ENCODE measurements around the gene IQCF5.
"Not testable (repeated sequence)": the region's sequence is repeated elsewhere in the genome, so short reads cannot be mapped to it uniquely, and the experiment has no call there.

The IQCF5 gene

GRCh38 chr3:51868896-51869295, 6.5 kb downstream of the IQCF5 start:
- DNase-seq (ENCODE audit: low read depth), result not testable (repeated sequence)

DNA sequence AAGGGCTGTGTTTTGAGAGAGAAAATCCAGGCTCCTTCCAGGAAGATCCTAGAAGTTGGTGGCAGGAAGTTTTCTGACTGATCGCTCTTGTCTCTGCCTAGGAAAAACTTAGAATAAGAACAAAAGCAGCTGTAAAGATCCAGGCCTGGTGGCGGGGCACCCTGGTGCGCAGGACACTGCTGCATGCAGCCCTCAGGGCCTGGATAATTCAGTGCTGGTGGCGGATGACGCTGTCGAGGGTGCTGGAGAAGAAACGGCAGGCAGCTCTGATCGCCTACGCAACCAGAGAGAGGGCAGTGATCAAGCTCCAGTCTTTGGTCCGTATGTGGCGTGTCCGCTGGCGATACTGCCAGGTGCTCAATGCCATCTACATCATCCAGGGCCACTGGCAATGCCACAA, 12.5 kb downstream of the IQCF5 start:
- DNase-seq (ENCODE audit: low read depth), result no peak

- DNase-seq (ENCODE audit: low read depth), result no peak
Measured at GRCh38 chr3:51860703-51861665, 14.4 kb downstream of the IQCF5 start, which contains the start of gene IQCF2. IQCF2 (plus strand) TSS chr3:51861615; CDS start chr3:51861667, 52 bp downstream.

DNA sequence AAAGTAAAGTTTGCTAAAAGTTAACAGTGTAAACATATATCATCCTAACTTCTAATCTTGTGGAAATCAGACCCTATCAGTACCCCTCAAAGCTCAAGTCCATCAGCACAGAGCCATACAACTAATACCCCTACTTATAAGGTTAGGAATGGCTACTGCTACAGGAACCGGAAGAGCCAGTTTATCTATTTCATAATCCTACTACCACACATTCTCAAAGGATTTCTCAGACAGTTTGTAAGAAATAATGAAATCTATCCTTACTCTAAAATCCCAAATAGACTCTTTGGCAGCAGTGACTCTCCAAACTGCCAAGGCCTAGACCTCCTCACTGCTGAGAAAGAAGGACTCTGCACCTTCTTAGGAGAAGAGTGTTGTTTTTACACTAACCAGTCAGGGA, 20.0 kb downstream of the IQCF5 start:
- not testable (repeated sequence) for DNase-seq (ENCODE audit: low read depth)

DNA sequence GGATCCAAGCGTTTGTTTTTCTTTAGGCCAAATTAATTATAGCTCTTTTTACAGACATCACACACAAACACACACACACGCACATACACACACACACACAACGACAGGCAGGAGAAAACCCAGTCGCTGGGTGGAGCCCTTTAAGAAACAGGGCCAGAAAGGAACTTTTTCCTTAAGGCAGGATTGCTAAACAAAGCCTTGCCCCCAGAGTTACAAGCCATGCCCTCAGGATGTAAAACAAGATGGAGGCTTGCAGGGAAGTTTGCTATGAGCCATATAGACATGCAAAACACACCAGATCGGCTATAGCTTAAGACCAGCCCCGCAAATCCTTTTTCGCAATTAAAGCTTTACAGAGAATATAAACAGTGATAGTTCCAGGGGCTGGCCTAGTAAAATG, 30.3 kb downstream of the IQCF5 start:
- DNase-seq (ENCODE audit: low read depth), result no peak

DNA sequence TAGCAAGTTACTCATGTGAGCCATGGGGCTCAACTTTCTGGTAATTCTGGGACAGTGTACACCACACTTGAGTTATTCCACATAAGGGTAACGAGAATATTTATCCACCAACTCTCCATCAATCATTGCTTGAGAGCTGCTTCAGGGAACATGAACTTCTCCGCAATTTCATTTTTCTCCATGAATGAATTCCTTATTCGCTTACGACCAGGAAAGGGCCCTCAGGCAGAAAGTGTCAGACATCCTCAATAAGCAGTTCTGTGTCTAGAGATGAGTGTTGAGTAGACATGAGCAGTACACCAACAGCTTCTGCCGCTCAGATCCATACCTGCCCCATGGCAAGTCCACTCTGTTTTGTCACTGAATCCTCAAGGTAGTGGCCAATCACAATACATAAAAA, 38.8 kb downstream of the IQCF5 start:
- no peak for DNase-seq (ENCODE audit: low read depth)

DNA sequence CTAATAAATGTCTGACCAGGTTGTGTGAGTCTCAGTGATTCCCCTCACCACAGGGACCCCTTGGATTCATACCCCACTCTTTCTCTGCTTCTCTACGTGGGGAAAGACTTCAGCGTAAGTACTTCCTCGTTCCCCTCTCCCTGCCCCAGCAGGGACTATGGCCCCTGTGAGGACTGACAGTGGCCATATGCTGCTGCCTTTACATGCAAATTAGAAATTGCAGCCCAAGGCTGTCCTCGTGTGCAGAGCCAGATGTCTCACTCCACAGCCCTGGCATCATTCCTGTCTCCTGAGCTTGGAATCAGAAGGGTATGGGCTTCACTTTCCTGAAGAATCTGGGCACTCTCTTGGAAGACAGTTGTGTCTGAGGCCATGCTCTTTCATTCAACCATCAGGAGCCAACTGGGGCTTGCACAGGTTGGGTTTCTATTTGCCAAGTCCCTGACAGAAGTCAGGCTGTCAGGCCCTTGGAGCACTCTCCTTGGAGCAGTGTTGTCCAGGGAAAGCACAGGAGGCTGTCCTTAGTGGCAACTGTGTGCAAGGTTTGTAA, 44.5 kb downstream of the IQCF5 start:
- DNase-seq (ENCODE audit: low read depth), result no peak

- no peak for DNase-seq (ENCODE audit: low read depth)
Measured at GRCh38 chr3:51830345-51830744, 45.1 kb downstream of the IQCF5 start.

DNA sequence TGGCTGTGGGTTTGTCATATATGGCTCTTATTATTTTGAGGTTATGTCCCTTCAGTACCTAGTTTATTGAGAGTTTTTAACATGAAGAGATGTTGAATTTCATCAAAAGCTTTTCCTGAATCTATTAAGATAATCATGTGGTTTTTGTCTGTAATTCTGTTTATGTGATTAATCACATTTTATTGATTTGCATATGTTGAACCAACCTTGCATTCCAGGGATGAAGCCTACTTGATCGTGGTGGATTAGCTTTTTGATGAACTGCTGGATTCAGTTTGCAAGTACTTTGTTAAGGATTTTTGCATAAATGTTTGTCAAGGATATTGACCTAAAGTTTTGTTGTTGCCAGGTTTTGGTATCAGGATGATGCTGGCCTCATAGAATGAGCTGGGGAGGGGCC, 47.1 kb downstream of the IQCF5 start:
- DNase-seq (ENCODE audit: low read depth), result no peak
